ENCODE measurements around the gene EFNA5.

GRCh38 chr5:107560377-107560776 lies 110.4 kb downstream of the EFNA5 start:
- no peak for TF ChIP-seq POLR2AphosphoS5 (IDR thresholded peaks at IDR 0.05)
- TF ChIP-seq POLR2A (IDR thresholded peaks at IDR 0.05) = no peak

Measured in prostate gland (tissue), 1 donor.